Stomach (tissue), 4 donors: ENCODE results near the gene STYXL1.

Experiments used
- POLR2A ChIP-seq, 4 donors: fragments of 450-650 bp; IDR thresholded peaks; one replicate each; pipeline ENCODE4 v1.6.1; 2016; ENCODE audit warnings: antibody characterized with exemption in 4 of 4, control low read depth in 2 of 4, mild to moderate bottlenecking in 1 of 4, moderate library complexity in 1 of 4
- TF ChIP-seq, protein P1 (sequence below), 7 experiments: fragments of 450-650 bp in 4 of 7; fragments of 200-600 bp in 3 of 7; sonication (generic) in 3 of 7; IDR thresholded peaks; one replicate each; pipeline ENCODE4 v1.5.1; 2016 to 2019; ENCODE audit warnings: antibody characterized with exemption in 7 of 7, control low read depth in 2 of 7, mild to moderate bottlenecking in 1 of 7

DNA sequence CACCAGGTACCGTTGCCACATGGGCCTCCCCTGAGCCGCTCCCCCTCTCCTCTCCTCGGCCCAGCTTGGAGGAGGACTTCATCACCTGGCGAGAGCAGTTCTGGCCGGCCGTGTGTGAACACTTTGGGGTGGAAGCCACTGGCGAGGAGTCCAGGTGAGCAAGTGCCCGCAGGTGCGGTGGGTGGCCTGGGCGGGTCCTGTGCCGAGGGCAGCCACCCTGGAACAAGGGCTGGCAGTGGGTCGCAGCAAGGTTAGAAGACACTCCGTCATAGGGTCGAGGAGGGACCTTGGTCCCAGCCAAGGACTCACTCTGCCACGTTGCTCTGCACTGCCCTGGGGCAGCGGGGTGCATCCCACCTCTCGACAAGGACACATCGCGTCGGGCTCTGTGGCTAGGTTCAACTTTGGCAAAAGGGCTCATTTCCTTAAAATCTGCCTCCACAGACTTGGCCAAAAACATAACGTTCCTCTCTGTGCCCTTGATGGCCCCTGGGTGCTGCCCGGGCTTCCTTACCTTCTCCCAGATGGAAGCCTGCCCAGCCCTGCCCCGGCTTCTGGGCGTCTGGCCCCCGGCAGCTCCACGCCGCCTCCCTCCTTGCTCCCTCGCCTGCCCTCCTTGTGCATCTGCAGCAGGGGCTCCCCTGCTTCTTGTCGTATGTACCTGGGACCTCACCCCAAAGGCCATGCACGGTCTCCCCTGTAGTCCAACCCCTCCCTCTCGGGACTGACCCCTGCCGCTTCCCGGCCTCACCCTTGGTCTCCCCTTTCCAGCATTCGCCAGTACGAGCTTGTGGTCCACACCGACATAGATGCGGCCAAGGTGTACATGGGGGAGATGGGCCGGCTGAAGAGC, 66.1 kb downstream of the STYXL1 start:
- TF ChIP-seq POLR2A (IDR thresholded peaks at IDR 0.05), result no peak
- TF ChIP-seq, protein P1, sequence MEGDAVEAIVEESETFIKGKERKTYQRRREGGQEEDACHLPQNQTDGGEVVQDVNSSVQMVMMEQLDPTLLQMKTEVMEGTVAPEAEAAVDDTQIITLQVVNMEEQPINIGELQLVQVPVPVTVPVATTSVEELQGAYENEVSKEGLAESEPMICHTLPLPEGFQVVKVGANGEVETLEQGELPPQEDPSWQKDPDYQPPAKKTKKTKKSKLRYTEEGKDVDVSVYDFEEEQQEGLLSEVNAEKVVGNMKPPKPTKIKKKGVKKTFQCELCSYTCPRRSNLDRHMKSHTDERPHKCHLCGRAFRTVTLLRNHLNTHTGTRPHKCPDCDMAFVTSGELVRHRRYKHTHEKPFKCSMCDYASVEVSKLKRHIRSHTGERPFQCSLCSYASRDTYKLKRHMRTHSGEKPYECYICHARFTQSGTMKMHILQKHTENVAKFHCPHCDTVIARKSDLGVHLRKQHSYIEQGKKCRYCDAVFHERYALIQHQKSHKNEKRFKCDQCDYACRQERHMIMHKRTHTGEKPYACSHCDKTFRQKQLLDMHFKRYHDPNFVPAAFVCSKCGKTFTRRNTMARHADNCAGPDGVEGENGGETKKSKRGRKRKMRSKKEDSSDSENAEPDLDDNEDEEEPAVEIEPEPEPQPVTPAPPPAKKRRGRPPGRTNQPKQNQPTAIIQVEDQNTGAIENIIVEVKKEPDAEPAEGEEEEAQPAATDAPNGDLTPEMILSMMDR (IDR thresholded peaks at IDR 0.05), result no peak
